Colonic mucosa (tissue), 4 donors: ENCODE data around the gene CROCC2. TPM values are rescaled to one million over a fixed set of nuclear protein-coding genes. Genes with fewer than 3 reads are reported as not detected.

Source experiments
- DNase-seq: peaks from one replicate; pipeline ENCODE4 v3.0.0-alpha.2; 2020
- H3K27ac ChIP-seq: fragments of 200-600 bp; one replicate; pipeline ENCODE4 v1.8.0; 2021
- H3K27me3 ChIP-seq: fragments of 200-600 bp; one replicate; pipeline ENCODE4 v1.8.0; 2021
- H3K36me3 ChIP-seq: fragments of 200-600 bp; one replicate; pipeline ENCODE4 v1.8.0; 2021
- H3K4me1 ChIP-seq: fragments of 200-600 bp; one replicate; pipeline ENCODE4 v1.8.0; 2021; ENCODE audit warnings: mild to moderate bottlenecking
- H3K4me3 ChIP-seq: fragments of 200-600 bp; one replicate; pipeline ENCODE4 v1.8.0; 2021
- H3K9ac ChIP-seq, 2 donors: one replicate each; pipeline ENCODE4 v1.7.0; 2013; ENCODE audit warnings: control low read depth in 2 of 2, low read depth in 2 of 2, low read length in 2 of 2
- H3K9me3 ChIP-seq: fragments of 200-600 bp; one replicate; pipeline ENCODE4 v1.8.0; 2021
- intact Hi-C: fragments of 100-400 bp; cut with DNase I; formaldehyde crosslinking; loops from one replicate; pipeline ENCODE4 v1.14.1; 2022
- total RNA-seq, 2 donors: library from RNA; stranded (reverse); fragmentation: NEBNext Ultra II Directional in 1 of 2; extraction: Animal tissue kit (Norgen Biotek cat#: 25700) in 1 of 2; gene quantifications; one replicate each; pipeline ENCODE4 v1.2.1, GENCODE V29; 2021
- TF ChIP-seq, protein P1 (sequence below): fragments of 200-600 bp; IDR thresholded peaks from one replicate; pipeline ENCODE4 v1.8.0; 2022; ENCODE audit warnings: antibody characterized with exemption, mild to moderate bottlenecking
- donor health status: healthy.
- donor health status: DM: no; HTN: no; CAD: no.
- donor health status: DM: no; HTN: no; CAD: no.

The CROCC2 gene
- total RNA-seq, 2 donors from 2014 or later: 0.05 TPM; not detected in 1

GRCh38 chr2:240919161-240919781 is 13.1 kb downstream of the CROCC2 start:
- no peak overlapping the region for H3K9ac ChIP-seq
- intact Hi-C loops: no loop called here
- H3K36me3 ChIP-seq: no peaks in the 10 kb centered on the region
- TF ChIP-seq, protein P1, sequence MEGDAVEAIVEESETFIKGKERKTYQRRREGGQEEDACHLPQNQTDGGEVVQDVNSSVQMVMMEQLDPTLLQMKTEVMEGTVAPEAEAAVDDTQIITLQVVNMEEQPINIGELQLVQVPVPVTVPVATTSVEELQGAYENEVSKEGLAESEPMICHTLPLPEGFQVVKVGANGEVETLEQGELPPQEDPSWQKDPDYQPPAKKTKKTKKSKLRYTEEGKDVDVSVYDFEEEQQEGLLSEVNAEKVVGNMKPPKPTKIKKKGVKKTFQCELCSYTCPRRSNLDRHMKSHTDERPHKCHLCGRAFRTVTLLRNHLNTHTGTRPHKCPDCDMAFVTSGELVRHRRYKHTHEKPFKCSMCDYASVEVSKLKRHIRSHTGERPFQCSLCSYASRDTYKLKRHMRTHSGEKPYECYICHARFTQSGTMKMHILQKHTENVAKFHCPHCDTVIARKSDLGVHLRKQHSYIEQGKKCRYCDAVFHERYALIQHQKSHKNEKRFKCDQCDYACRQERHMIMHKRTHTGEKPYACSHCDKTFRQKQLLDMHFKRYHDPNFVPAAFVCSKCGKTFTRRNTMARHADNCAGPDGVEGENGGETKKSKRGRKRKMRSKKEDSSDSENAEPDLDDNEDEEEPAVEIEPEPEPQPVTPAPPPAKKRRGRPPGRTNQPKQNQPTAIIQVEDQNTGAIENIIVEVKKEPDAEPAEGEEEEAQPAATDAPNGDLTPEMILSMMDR: no peak
- no peak overlapping the region for H3K4me3 ChIP-seq
- H3K9me3 ChIP-seq: no peaks in the 10 kb centered on the region
- H3K27ac ChIP-seq: no peak overlapping the region
- H3K4me1 ChIP-seq: no peaks in the 10 kb centered on the region
- peaks cover 3% of the 10 kb centered on the region for H3K27me3 ChIP-seq
- DNase-seq: no peak

- no peak overlapping the region for H3K27ac ChIP-seq
- H3K9ac ChIP-seq: no peak overlapping the region
- intact Hi-C loops: no loop called here
- H3K9me3 ChIP-seq: no peaks in the 10 kb centered on the region
- no peak for DNase-seq
- no peaks in the 10 kb centered on the region for H3K36me3 ChIP-seq
- no peak overlapping the region for H3K4me3 ChIP-seq
- TF ChIP-seq, protein P1: no peak
- H3K4me1 ChIP-seq: no peaks in the 10 kb centered on the region
- H3K27me3 ChIP-seq: peaks cover 3% of the 10 kb centered on the region
Observed at GRCh38 chr2:240919786-240920782, 13.9 kb downstream of the CROCC2 start.

DNA sequence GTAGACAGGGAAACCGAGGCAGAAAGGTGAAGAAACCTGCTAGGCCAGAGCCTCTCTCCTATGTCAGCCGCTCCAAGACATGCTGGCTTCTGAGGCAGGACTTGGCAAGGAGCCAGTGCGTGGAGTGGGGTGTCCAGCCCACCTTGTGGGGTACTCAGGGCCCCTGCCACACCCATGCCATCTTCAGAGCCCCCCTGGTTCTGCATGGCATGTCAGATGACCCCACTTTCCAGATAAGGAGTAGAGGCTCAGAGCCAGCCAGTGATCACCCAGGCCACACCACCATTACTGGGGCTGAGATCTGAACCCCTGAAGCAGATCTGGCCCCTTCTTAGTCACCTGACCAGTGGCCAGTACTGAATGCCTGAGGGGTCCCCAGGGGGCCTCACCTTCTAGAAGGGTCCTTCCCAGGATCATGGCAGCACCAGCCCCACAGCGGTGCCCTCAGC is 14.7 kb downstream of the CROCC2 start:
- H3K9ac ChIP-seq: no peak overlapping the region
- DNase-seq: peak; percentile 17

GRCh38 chr2:240921311-240921994 is 15.3 kb downstream of the CROCC2 start:
- peak overlapping the region; percentile 32 for H3K27ac ChIP-seq
- DNase-seq: peak; percentile 44
- no peak overlapping the region for H3K4me3 ChIP-seq
- no peaks in the 10 kb centered on the region for H3K4me1 ChIP-seq
- H3K9ac ChIP-seq: no peak overlapping the region
- no peaks in the 10 kb centered on the region for H3K27me3 ChIP-seq
- TF ChIP-seq, protein P1: no peak
- no peaks in the 10 kb centered on the region for H3K9me3 ChIP-seq
- intact Hi-C loops: no loop called here
- H3K36me3 ChIP-seq: no peaks in the 10 kb centered on the region

More for the DNA sequence above, 14.7 kb downstream of the CROCC2 start:
- intact Hi-C loops: no loop called here
- H3K27me3 ChIP-seq: peaks cover 3% of the 10 kb centered on the region
- H3K4me1 ChIP-seq: no peaks in the 10 kb centered on the region
- H3K9me3 ChIP-seq: no peaks in the 10 kb centered on the region
- H3K4me3 ChIP-seq: no peak overlapping the region
- peak overlapping the region; percentile 32 for H3K27ac ChIP-seq
- no peaks in the 10 kb centered on the region for H3K36me3 ChIP-seq
- TF ChIP-seq, protein P1: no peak

GRCh38 chr2:240921995-240922244 is 15.8 kb downstream of the CROCC2 start:
- H3K9ac ChIP-seq: no peak overlapping the region
- no peak overlapping the region for H3K4me3 ChIP-seq
- no peak overlapping the region for H3K27ac ChIP-seq
- TF ChIP-seq, protein P1: no peak
- no peaks in the 10 kb centered on the region for H3K27me3 ChIP-seq
- no peak for DNase-seq
- no peaks in the 10 kb centered on the region for H3K9me3 ChIP-seq
- intact Hi-C loops: no loop called here
- H3K4me1 ChIP-seq: no peaks in the 10 kb centered on the region
- H3K36me3 ChIP-seq: no peaks in the 10 kb centered on the region
